GM21723 (cell line): ENCODE data around the gene FKBP15.
"Not testable (repeated sequence)": the region's sequence is repeated elsewhere in the genome, so short reads cannot be mapped to it uniquely, and the experiment has no call there.

Experiments used
- ATAC-seq: cut with Tn5 transposase; IDR thresholded peaks from one replicate; pipeline ENCODE4 v1.9.1; 2021; ENCODE audit warnings: mild to moderate bottlenecking, moderate library complexity; ENCODE audit not compliant: unreplicated experiment

The FKBP15 gene, protein sequence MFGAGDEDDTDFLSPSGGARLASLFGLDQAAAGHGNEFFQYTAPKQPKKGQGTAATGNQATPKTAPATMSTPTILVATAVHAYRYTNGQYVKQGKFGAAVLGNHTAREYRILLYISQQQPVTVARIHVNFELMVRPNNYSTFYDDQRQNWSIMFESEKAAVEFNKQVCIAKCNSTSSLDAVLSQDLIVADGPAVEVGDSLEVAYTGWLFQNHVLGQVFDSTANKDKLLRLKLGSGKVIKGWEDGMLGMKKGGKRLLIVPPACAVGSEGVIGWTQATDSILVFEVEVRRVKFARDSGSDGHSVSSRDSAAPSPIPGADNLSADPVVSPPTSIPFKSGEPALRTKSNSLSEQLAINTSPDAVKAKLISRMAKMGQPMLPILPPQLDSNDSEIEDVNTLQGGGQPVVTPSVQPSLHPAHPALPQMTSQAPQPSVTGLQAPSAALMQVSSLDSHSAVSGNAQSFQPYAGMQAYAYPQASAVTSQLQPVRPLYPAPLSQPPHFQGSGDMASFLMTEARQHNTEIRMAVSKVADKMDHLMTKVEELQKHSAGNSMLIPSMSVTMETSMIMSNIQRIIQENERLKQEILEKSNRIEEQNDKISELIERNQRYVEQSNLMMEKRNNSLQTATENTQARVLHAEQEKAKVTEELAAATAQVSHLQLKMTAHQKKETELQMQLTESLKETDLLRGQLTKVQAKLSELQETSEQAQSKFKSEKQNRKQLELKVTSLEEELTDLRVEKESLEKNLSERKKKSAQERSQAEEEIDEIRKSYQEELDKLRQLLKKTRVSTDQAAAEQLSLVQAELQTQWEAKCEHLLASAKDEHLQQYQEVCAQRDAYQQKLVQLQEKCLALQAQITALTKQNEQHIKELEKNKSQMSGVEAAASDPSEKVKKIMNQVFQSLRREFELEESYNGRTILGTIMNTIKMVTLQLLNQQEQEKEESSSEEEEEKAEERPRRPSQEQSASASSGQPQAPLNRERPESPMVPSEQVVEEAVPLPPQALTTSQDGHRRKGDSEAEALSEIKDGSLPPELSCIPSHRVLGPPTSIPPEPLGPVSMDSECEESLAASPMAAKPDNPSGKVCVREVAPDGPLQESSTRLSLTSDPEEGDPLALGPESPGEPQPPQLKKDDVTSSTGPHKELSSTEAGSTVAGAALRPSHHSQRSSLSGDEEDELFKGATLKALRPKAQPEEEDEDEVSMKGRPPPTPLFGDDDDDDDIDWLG

DNA sequence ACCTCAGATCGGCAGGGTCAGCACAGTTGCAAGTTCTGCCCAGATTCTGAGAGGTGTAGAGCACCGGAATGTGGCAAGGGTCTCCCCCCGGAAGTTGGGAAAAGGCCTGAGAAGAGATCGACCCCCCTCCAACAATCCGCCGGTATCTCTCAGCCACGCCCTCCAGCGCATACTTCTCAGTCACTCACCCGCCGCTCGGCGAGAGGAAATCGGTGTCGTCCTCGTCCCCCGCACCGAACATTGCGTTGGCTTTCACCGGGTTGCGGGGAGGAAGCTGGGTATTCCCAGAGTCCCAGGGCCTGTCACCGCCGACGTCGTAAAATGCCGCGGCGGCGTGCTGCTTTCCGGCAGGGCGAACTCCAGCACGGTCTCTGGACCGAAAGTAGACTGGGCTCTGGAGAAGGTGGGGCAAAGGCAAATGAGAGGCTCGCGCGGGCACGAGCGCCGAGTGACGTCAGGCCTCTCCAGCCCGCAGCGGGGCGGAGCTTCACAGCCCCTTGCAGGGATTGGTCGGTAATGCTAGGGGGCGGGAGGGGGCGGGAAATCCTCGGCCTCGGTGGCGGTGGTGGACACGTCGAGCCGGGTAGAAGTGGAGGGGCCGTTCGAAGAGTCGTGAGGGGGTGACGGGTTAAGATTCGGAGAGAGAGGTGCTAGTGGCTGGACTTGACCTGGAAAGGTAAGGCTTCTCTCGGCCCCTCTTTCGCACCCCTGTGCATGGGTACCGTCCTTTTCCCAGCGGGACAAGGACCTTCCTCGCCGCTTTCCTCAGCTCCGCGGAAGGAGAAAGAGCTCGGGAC lies at the start of gene FKBP15, which contains the start of gene SLC31A1:
Gene FKBP15 (minus strand): TSS at position 275 of the 797 bp plus-strand sequence. CDS start 34 bp downstream, at position 241.
Gene SLC31A1 (plus strand): TSS at position 542 of the 797 bp plus-strand sequence. CDS start 34,605 bp downstream, outside the sequence.
- ATAC-seq, result peak; percentile 75

GRCh38 chr9:113269871-113270270 lies 48.8 kb upstream of the FKBP15 start:
- ATAC-seq, result no peak

- no peak for ATAC-seq
Observed at GRCh38 chr9:113269355-113269754, 48.3 kb upstream of the FKBP15 start.

DNA sequence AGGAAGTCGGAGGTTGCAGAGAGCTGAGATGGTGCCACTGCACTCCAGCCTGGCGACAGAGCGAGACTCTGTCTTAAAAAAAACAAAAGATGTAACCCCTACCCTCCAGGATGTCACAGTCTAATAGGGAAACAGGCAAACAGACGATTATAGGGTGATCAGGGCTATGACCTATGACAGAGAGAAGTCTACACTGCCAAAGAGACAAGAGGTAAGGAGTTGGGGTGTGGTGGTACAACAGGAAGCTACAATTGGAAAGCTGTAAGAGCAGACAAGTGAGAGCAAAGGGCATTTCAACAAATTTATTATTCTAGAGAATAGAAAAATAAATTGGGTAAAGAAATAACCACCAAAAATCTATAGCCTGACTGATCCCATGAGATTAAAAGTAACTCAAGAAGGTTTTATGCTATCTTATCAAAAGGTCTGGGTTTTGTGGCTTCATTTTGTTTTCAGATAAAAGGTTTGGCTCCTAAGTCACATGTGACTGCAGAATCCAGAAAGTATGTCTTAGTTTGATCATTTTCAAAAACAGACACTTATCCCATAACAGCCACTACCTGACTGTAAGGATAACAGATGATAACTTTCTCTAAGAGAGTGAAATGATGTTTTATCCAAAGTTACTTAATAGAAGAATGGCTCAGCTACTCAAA lies 47.0 kb upstream of the FKBP15 start:
- no peak for ATAC-seq

GRCh38 chr9:113266174-113266573 lies 45.1 kb upstream of the FKBP15 start:
- ATAC-seq, result no peak

DNA sequence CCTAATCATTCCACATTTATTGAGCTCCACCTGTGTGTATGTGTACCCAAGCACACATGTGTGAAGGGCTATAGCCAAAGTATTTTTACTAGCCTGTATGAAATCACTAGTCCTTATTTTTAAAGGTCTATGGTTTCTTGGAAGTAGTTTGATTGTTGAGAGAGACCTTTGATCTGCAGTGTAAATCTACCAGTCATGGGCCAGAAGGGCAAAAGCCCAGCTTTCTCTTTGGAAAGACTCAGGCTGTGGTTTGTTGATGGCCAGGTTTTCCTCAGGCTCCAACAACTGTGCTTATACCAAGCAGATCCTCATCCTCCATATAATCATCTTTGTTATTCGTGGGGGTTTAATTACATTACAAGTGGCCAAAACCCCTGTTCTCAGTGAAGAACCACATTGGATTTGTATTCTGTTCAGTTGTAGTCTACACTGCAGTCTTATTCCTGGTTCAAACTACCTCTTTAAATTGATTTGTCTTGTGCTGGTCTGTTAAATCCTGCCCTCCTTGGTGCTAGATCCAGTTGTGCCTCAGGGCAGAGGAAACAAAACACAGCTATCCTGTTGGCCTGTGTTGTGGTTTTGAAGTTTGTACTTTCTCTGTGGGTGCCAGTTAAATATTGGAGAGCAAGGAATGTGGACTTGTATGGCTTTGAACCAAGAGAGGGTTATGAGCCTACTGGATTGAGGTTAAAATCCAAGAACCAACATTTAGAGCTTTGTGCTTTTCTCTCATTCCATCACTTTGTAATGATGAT lies 41.0 kb upstream of the FKBP15 start:
- ATAC-seq, result no peak

DNA sequence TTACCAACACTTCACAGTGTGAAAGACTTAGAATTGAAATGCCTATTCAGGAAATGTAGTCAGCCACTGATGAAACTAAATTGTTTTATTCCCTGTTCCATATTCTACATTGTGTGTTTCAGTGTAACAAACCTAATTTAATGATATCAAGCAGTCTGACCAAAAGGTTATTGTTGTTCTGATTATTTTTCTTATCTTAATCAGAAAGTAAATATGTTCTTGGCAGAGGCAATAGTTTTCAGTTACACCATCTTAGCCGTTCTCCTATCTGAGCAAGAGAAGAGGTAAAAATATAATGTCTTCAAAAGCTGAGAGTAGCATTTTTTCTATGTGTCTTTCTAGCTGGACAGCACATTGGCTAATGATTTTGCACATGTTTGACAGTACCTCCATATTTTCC lies 37.2 kb upstream of the FKBP15 start:
- no peak for ATAC-seq

GRCh38 chr9:113257863-113258262 lies 36.8 kb upstream of the FKBP15 start:
- no peak for ATAC-seq

GRCh38 chr9:113255438-113255837 lies 34.4 kb upstream of the FKBP15 start:
- no peak for ATAC-seq

GRCh38 chr9:113254991-113255390 lies 33.9 kb upstream of the FKBP15 start:
- no peak for ATAC-seq

- ATAC-seq, result no peak
Observed at GRCh38 chr9:113250807-113251206, 29.7 kb upstream of the FKBP15 start.

DNA sequence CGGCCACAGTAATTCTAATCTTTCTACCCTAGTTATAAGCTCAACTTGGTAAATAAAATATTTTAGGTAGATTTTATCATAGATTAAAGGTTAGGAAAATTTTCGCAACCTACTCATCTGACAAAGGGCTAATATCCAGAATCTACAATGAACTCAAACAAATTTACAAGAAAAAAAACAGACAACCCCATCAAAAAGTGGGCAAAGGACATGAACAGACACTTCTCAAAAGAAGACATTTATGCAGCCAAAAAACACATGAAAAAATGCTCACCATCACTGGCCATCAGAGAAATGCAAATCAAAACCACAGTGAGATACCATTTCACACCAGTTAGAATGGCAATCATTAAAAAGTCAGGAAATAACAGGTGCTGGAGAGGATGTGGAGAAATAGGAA lies 28.6 kb upstream of the FKBP15 start:
- ATAC-seq, result not testable (repeated sequence)

GRCh38 chr9:113247640-113248039 lies 26.6 kb upstream of the FKBP15 start:
- ATAC-seq, result no peak

- ATAC-seq, result no peak
Observed at GRCh38 chr9:113246928-113247327, 25.9 kb upstream of the FKBP15 start.

DNA sequence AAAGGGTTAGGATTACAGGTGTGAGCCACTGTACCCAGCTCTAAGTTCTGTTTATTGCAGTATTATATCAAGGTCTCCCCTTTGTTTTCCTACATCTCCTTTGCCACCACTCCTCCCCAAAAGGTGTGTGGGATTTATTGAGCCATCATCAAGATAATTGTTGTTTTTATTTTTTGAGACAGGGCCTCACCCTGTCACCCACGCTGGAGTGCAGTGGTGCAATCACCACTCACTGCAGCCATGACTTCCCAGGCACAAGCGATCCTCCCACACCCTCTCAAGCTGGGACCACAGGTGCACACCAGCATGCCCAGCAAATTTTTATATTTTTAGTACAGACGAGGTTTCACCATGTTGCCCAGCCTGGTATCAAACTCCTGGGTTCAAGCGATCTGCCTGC lies 24.8 kb upstream of the FKBP15 start:
- no peak for ATAC-seq

- no peak for ATAC-seq
Observed at GRCh38 chr9:113244556-113244955, 23.5 kb upstream of the FKBP15 start.

- no peak for ATAC-seq
Observed at GRCh38 chr9:113241161-113241560, 20.1 kb upstream of the FKBP15 start.

GRCh38 chr9:113238859-113239232 lies 17.8 kb upstream of the FKBP15 start:
- ATAC-seq, result no peak
